Measurements from ENCODE around the gene YOD1. TPM values are rescaled to one million over a fixed set of nuclear protein-coding genes. Genes with fewer than 3 reads are reported as not detected.
A peak's percentile ranks its signal among the peaks of the same experiment; 100 is the strongest.
"Not testable (repeated sequence)": the region's sequence is repeated elsewhere in the genome, so short reads cannot be mapped to it uniquely, and the experiment has no call there.

YOD1 gene
- total RNA-seq, 1 donor from 2014 or later = 5.5 TPM

GRCh38 chr1:207048041-207048440 lies 3.0 kb downstream of the YOD1 start:
- Mint-ChIP-seq H3K27ac (ENCODE audit: unreplicated experiment) (no peak overlapping the region), H3K9me3 (ENCODE audit: low read depth) (no peaks in the 10 kb centered on the region), H3K36me3 (ENCODE audit: low read depth) (peaks cover 6% of the 10 kb centered on the region), H3K27me3 (ENCODE audit: low read depth) (no peaks in the 10 kb centered on the region), H3K4me3 (ENCODE audit: unreplicated experiment) (no peak overlapping the region), H3K4me1 (ENCODE audit: low read depth) (peaks cover 56% of the 10 kb centered on the region)
- no peak for TF ChIP-seq CTCF (IDR thresholded peaks at IDR 0.05)
- no peak for DNase-seq (ENCODE audit: low spot score)

GRCh38 chr1:207047505-207047904 lies 3.5 kb downstream of the YOD1 start:
- no peak for DNase-seq (ENCODE audit: low spot score)
- H3K27me3 Mint-ChIP-seq (ENCODE audit: low read depth) = no peaks in the 10 kb centered on the region
- no peak overlapping the region for H3K4me3 Mint-ChIP-seq (ENCODE audit: unreplicated experiment)
- no peak overlapping the region for H3K27ac Mint-ChIP-seq (ENCODE audit: unreplicated experiment)
- no peaks in the 10 kb centered on the region for H3K9me3 Mint-ChIP-seq (ENCODE audit: low read depth)
- H3K4me1 Mint-ChIP-seq (ENCODE audit: low read depth) = peaks cover 50% of the 10 kb centered on the region
- H3K36me3 Mint-ChIP-seq (ENCODE audit: low read depth) = peaks cover 6% of the 10 kb centered on the region
- TF ChIP-seq CTCF (IDR thresholded peaks at IDR 0.05) = no peak

GRCh38 chr1:207045453-207045852 lies 5.6 kb downstream of the YOD1 start:
- H3K36me3 Mint-ChIP-seq (ENCODE audit: low read depth) = peaks cover 6% of the 10 kb centered on the region
- H3K27ac Mint-ChIP-seq (ENCODE audit: unreplicated experiment) = no peak overlapping the region
- H3K4me1 Mint-ChIP-seq (ENCODE audit: low read depth) = peaks cover 38% of the 10 kb centered on the region
- no peaks in the 10 kb centered on the region for H3K9me3 Mint-ChIP-seq (ENCODE audit: low read depth)
- no peak for DNase-seq (ENCODE audit: low spot score)
- no peaks in the 10 kb centered on the region for H3K27me3 Mint-ChIP-seq (ENCODE audit: low read depth)
- TF ChIP-seq CTCF (IDR thresholded peaks at IDR 0.05) = no peak
- no peak overlapping the region for H3K4me3 Mint-ChIP-seq (ENCODE audit: unreplicated experiment)

DNA sequence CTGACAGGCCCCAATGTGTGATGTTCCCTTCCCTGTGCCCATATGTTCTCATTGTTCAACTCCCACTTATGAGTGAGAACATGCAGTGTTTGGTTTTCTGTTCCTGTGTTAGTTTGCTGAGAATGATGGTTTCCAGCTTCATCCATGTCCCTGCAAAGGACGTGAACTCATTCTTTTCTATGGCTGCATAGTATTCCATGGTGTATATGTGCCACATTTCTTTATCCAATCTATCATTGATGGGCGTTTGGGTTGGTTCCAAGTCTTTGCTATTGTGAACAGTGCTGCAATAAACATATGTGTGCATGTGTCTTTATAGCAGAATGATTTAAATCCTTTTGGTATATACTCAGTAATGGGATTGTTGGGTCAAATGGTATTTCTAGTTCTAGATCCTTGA lies 9.6 kb downstream of the YOD1 start:
- H3K9me3 Mint-ChIP-seq (ENCODE audit: low read depth); H3K27me3 Mint-ChIP-seq (ENCODE audit: low read depth): not testable (repeated sequence)
- H3K4me1 Mint-ChIP-seq (ENCODE audit: low read depth) = peaks cover 26% of the 10 kb centered on the region

GRCh38 chr1:207040181-207040533 lies 10.9 kb downstream of the YOD1 start:
- no peak overlapping the region for H3K4me3 Mint-ChIP-seq (ENCODE audit: unreplicated experiment)
- no peaks in the 10 kb centered on the region for H3K27me3 Mint-ChIP-seq (ENCODE audit: low read depth)
- H3K4me1 Mint-ChIP-seq (ENCODE audit: low read depth) = peaks cover 15% of the 10 kb centered on the region
- TF ChIP-seq CTCF (IDR thresholded peaks at IDR 0.05) = no peak
- DNase-seq (ENCODE audit: low spot score) = no peak
- H3K36me3 Mint-ChIP-seq (ENCODE audit: low read depth) = no peaks in the 10 kb centered on the region
- H3K27ac Mint-ChIP-seq (ENCODE audit: unreplicated experiment) = peak overlapping the region; percentile 25
- no peaks in the 10 kb centered on the region for H3K9me3 Mint-ChIP-seq (ENCODE audit: low read depth)

More for the DNA sequence above, 9.6 kb downstream of the YOD1 start:
- H3K27ac Mint-ChIP-seq (ENCODE audit: unreplicated experiment); H3K36me3 Mint-ChIP-seq (ENCODE audit: low read depth); H3K4me3 Mint-ChIP-seq (ENCODE audit: unreplicated experiment); DNase-seq (ENCODE audit: low spot score): not testable (repeated sequence)

GRCh38 chr1:207039380-207040180 lies 11.4 kb downstream of the YOD1 start:
- Mint-ChIP-seq H3K4me1 (ENCODE audit: low read depth) (peaks cover 15% of the 10 kb centered on the region), H3K27ac (ENCODE audit: unreplicated experiment) (peak overlapping the region; percentile 25), H3K27me3 (ENCODE audit: low read depth) (no peaks in the 10 kb centered on the region), H3K36me3 (ENCODE audit: low read depth) (no peaks in the 10 kb centered on the region), H3K9me3 (ENCODE audit: low read depth) (no peaks in the 10 kb centered on the region), H3K4me3 (ENCODE audit: unreplicated experiment) (no peak overlapping the region)
- no peak for DNase-seq (ENCODE audit: low spot score)
- no peak for TF ChIP-seq CTCF (IDR thresholded peaks at IDR 0.05)
